GM19035 (cell line): ENCODE measurements around the gene SLC41A1.

Experiments used
- ATAC-seq: cut with Tn5 transposase; IDR thresholded peaks from one replicate; pipeline ENCODE4 v1.9.1; 2021; ENCODE audit not compliant: unreplicated experiment

SLC41A1 gene

GRCh38 chr1:205791568-205792180 lies 21.3 kb downstream of the SLC41A1 start:
- ATAC-seq = no peak

- ATAC-seq = no peak
Measured at GRCh38 chr1:205787287-205787916, 25.6 kb downstream of the SLC41A1 start.

- no peak for ATAC-seq
Measured at GRCh38 chr1:205786601-205787000, 26.4 kb downstream of the SLC41A1 start.

GRCh38 chr1:205785446-205785845 lies 27.6 kb downstream of the SLC41A1 start:
- ATAC-seq = no peak

GRCh38 chr1:205783904-205784303 lies 29.1 kb downstream of the SLC41A1 start:
- ATAC-seq = no peak

- no peak for ATAC-seq
Measured at GRCh38 chr1:205783433-205783795, 29.6 kb downstream of the SLC41A1 start.

- no peak for ATAC-seq
Measured at GRCh38 chr1:205782627-205783432, 30.2 kb downstream of the SLC41A1 start.

GRCh38 chr1:205780335-205780734 lies 32.7 kb downstream of the SLC41A1 start:
- no peak for ATAC-seq

- ATAC-seq = no peak
Measured at GRCh38 chr1:205777994-205778393, 35.0 kb downstream of the SLC41A1 start.

GRCh38 chr1:205775717-205776056 lies 37.3 kb downstream of the SLC41A1 start:
- ATAC-seq = no peak

GRCh38 chr1:205775015-205775716 lies 37.8 kb downstream of the SLC41A1 start, which contains the start of gene RAB29:
Gene RAB29 (minus strand): TSS chr1:205775482. CDS start chr1:205774956, 526 bp downstream.
- peak; percentile 87 for ATAC-seq

GRCh38 chr1:205774198-205775014 lies 38.6 kb downstream of the SLC41A1 start:
- ATAC-seq = no peak

GRCh38 chr1:205772607-205773032 lies 40.4 kb downstream of the SLC41A1 start:
- ATAC-seq = no peak

GRCh38 chr1:205770618-205771017 lies 42.4 kb downstream of the SLC41A1 start:
- no peak for ATAC-seq

- ATAC-seq = no peak
Measured at GRCh38 chr1:205769641-205770365, 43.2 kb downstream of the SLC41A1 start.

- ATAC-seq = no peak
Measured at GRCh38 chr1:205767248-205767647, 45.8 kb downstream of the SLC41A1 start.

- no peak for ATAC-seq
Measured at GRCh38 chr1:205766570-205766969, 46.4 kb downstream of the SLC41A1 start.

- ATAC-seq = no peak
Measured at GRCh38 chr1:205766038-205766437, 47.0 kb downstream of the SLC41A1 start.

GRCh38 chr1:205764578-205764977 lies 48.4 kb downstream of the SLC41A1 start:
- no peak for ATAC-seq

- ATAC-seq = no peak
Measured at GRCh38 chr1:205763980-205764379, 49.0 kb downstream of the SLC41A1 start.
